Endothelial cell of umbilical vein (primary cell): ENCODE data around the gene GLOD4. TPM values are rescaled to one million over a fixed set of nuclear protein-coding genes. Genes with fewer than 3 reads are reported as not detected.

Experiments used
- BruUV-seq: library from RNA; stranded (reverse); fragments of 400-500 nt; replicated peaks from 2 replicates; lab custom pipeline; 2021; lab: Mats Ljungman, UMichigan
- CTCF ChIA-PET: fragments of 300-600, 350-600 bp; sonication (Branson Sonifier 250); formaldehyde crosslinking; loops from one replicate; lab custom pipeline; 2021; ENCODE audit warnings: antibody characterized with exemption, inconsistent platforms; lab: Charles Lee
- POLR2A ChIA-PET: fragments of 300-600, 350-600 bp; sonication (Branson Sonifier 250); formaldehyde crosslinking; loops from one replicate; lab custom pipeline; 2021; ENCODE audit warnings: antibody characterized with exemption, inconsistent platforms; lab: Charles Lee
- DNase-seq: peaks from one replicate; pipeline ENCODE4 v3.0.0-alpha.2; 2011; ENCODE audit warnings: low read depth, low spot score
- FAIRE-seq: peaks from 2 replicates; lab custom pipeline; 2011; peaks lifted over from hg19 to GRCh38; lab: Jason Lieb, UNC
- H2AFZ ChIP-seq: 2 replicates; pipeline ENCODE4 v1.6.0; 2012; ENCODE audit warnings: low read depth, low read length, control low read depth, inconsistent platforms
- H3K27ac ChIP-seq: 2 replicates; pipeline ENCODE4 v1.5.1; 2011; ENCODE audit warnings: low read depth, mild to moderate bottlenecking, control low read depth, low read length, moderate library complexity; ENCODE audit not compliant: insufficient read depth
- H3K27me3 ChIP-seq, 2 experiments: 2 replicates each; pipeline versions ENCODE4 v1.6.0 to v1.6.1; 2011; ENCODE audit warnings: low read length in 2 of 2, mixed read lengths in 1 of 2; ENCODE audit not compliant: control insufficient read depth in 2 of 2, insufficient read depth in 2 of 2
- H3K36me3 ChIP-seq, 2 experiments: 2 replicates in 1 of 2; 3 replicates in 1 of 2; pipeline ENCODE4 v1.5.1; 2011; ENCODE audit warnings: low read length in 2 of 2, mild to moderate bottlenecking in 1 of 2, moderate library complexity in 1 of 2; ENCODE audit not compliant: control insufficient read depth in 2 of 2, insufficient read depth in 2 of 2; ENCODE audit errors: extremely low read depth in 1 of 2
- H3K4me1 ChIP-seq: 3 replicates; pipeline ENCODE4 v1.5.1; 2011; ENCODE audit warnings: mild to moderate bottlenecking, low read length; ENCODE audit not compliant: control insufficient read depth, insufficient read depth; ENCODE audit errors: extremely low read depth
- H3K4me2 ChIP-seq: 2 replicates; pipeline ENCODE4 v1.6.1; 2011; ENCODE audit warnings: low read length, control low read depth, mixed read lengths; ENCODE audit not compliant: insufficient read depth
- H3K4me3 ChIP-seq, 3 experiments: fragments of 200-600 bp in 1 of 3; sonication (generic), shearing (Covaris generic) in 1 of 3; replicated peaks in 1 of 3; 2 replicates each; pipeline ENCODE4 v1.5.1; 2011 to 2016; ENCODE audit warnings: control low read depth in 3 of 3, low read length in 3 of 3, mild to moderate bottlenecking in 2 of 3, inconsistent platforms in 1 of 3, low read depth in 1 of 3, moderate library complexity in 1 of 3; ENCODE audit not compliant: insufficient read depth in 1 of 3
- H3K79me2 ChIP-seq: 2 replicates; pipeline ENCODE4 v1.6.0; 2012; ENCODE audit warnings: low read length, inconsistent platforms; ENCODE audit not compliant: control insufficient read depth, insufficient read depth
- H3K9ac ChIP-seq: replicated peaks from 2 replicates; pipeline ENCODE3; 2011; ENCODE audit warnings: low read length, control low read depth; ENCODE audit not compliant: insufficient read depth; ENCODE audit errors: extremely low read depth
- H3K9me1 ChIP-seq: replicated peaks from 3 replicates; pipeline ENCODE4 v1.6.0; 2011; ENCODE audit warnings: mild to moderate bottlenecking, low read length; ENCODE audit not compliant: control insufficient read depth, insufficient read depth; ENCODE audit errors: extremely low read depth
- H3K9me3 ChIP-seq: replicated peaks from 2 replicates; pipeline ENCODE4 v1.5.1; 2012; ENCODE audit warnings: low read length, inconsistent platforms; ENCODE audit not compliant: control insufficient read depth, insufficient read depth
- H4K20me1 ChIP-seq: replicated peaks from 2 replicates; pipeline ENCODE3; 2011; ENCODE audit warnings: mild to moderate bottlenecking, low read length; ENCODE audit not compliant: control insufficient read depth, insufficient read depth; ENCODE audit errors: extremely low read depth
- EZH2 ChIP-seq: IDR thresholded peaks from 2 replicates; pipeline ENCODE4 v1.6.1; 2012; ENCODE audit warnings: borderline replicate concordance, low read depth, mild to moderate bottlenecking, moderate library complexity, low read length, inconsistent platforms; ENCODE audit not compliant: severe bottlenecking
- FOS ChIP-seq: IDR thresholded peaks from 2 replicates; pipeline ENCODE4 v1.6.1; 2011; ENCODE audit warnings: mild to moderate bottlenecking, low read length, moderate library complexity, borderline replicate concordance; ENCODE audit not compliant: insufficient read depth
- GATA2 ChIP-seq: IDR thresholded peaks from 2 replicates; pipeline ENCODE4 v1.7.0; 2011; ENCODE audit warnings: low read depth, mild to moderate bottlenecking, moderate library complexity, mixed read lengths, low read length; ENCODE audit not compliant: insufficient read length, insufficient read depth
- JUN ChIP-seq: IDR thresholded peaks from 2 replicates; pipeline ENCODE4 v1.6.1; 2011; ENCODE audit warnings: borderline replicate concordance, low read depth; ENCODE audit not compliant: insufficient read length, insufficient read depth
- MYC ChIP-seq: IDR thresholded peaks from one replicate; pipeline ENCODE4 v1.6.1; 2011; ENCODE audit warnings: mild to moderate bottlenecking, low read depth, low read length
- POLR2A ChIP-seq: IDR thresholded peaks from 2 replicates; pipeline ENCODE4 v1.6.1; 2012; ENCODE audit warnings: low read depth, mild to moderate bottlenecking, control low read depth, low read length
- POLR2AphosphoS5 ChIP-seq: IDR thresholded peaks from 2 replicates; pipeline ENCODE4 v1.6.1; 2012; ENCODE audit warnings: low read depth, mild to moderate bottlenecking, control low read depth, low read length, moderate library complexity; ENCODE audit not compliant: insufficient read depth
- dilution Hi-C: fragments of 300-500 bp; cut with MboI; formaldehyde crosslinking; loops from one replicate; pipeline ENCODE4 v1.15.0; 2019; ENCODE audit warnings: low sequenced_read_pairs; ENCODE audit not compliant: extremely low pct_ligation_motif_present
- intact Hi-C: fragments of 100-400 bp; cut with micrococcal nuclease; formaldehyde crosslinking; loops from one replicate; pipeline ENCODE4 v1.10.0; 2022
- polyA plus RNA-seq, 4 experiments: library from polyadenylated mRNA; depleted of rRNA in 3 of 4; stranded (reverse) in 3 of 4; unstranded in 1 of 4; fragments of >200 nt; gene quantifications; 2 replicates each; pipeline versions ENCODE4 v1.2.1 to v1.2.3, GENCODE V29; 2011 to 2012; ENCODE audit warnings: missing spikeins in 1 of 4
- total RNA-seq: library from RNA; stranded (reverse); gene quantifications from 2 replicates; pipeline ENCODE4 v1.2.3, GENCODE V29; 2021
- TF ChIP-seq, protein P1 (sequence below): IDR thresholded peaks from 2 replicates; pipeline ENCODE4 v1.6.1; 2011; ENCODE audit not compliant: insufficient read depth, insufficient read length
- TF ChIP-seq, protein P2 (sequence below), 2 donors: IDR thresholded peaks; 1 replicate in 1 of 2; 2 replicates in 1 of 2; pipeline ENCODE4 v1.5.1; 2011; ENCODE audit warnings: low read length in 2 of 2, mild to moderate bottlenecking in 2 of 2, moderate library complexity in 2 of 2, control low read depth in 1 of 2, inconsistent platforms in 1 of 2, low read depth in 1 of 2; ENCODE audit not compliant: insufficient read depth in 1 of 2; ENCODE audit errors: extremely low read depth in 1 of 2

GLOD4 gene
- total and polyA plus RNA-seq, 2 donors (not counting 3 experiments of a cell fraction or from before 2014, with no cell fraction given) = 41.3 to 84.2 TPM

DNA sequence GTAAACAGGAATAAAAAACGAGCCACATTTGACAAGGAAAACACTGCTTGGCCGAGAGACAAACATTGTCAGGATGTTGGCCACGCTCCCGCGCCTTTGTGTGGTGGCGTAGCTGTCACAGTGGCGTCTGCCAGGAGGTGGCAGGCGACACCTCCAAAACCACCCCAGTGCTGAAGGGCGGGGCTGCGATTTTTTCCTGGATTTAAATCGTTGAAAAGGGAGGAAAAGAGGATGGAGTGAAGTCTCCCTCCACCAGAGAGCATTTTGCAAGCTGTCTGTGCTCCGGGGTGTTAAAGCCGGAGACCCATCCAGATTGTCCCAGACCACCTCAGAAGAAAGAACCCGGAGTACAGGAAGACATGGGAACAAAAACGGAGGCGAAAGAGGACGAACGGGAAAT, 12.8 kb upstream of the GLOD4 start:
- Histone ChIP-seq H2AFZ (peak overlapping the region; percentile 18), H3K27ac (no peak overlapping the region), H3K9ac (peak overlapping the region; percentile 19), H3K4me1 (peaks cover 10% of the 10 kb centered on the region), H3K27me3 (no peaks in the 10 kb centered on the region), H3K9me3 (no peaks in the 10 kb centered on the region), H3K4me3 (peak overlapping the region in 2 of 3 experiments; percentile 12 to 24), H3K36me3 (peaks cover 3 to 11% of the 10 kb centered on the region in 2 experiments), H4K20me1 (no peaks in the 10 kb centered on the region), H3K79me2 (no peaks in the 10 kb centered on the region), H3K9me1 (no peaks in the 10 kb centered on the region), H3K4me2 (peak overlapping the region; percentile 70)
- ChIA-PET CTCF (interaction anchor here (0.8 to 15.3 kb wide), 14 partner anchors 9 to 261 kb away, joined by 3 to 341 read pairs (median 4); partner anchors contain the start of genes NXN and TIMM22), POLR2A (no interaction called here)
- peak; percentile 95 for FAIRE-seq
- intact Hi-C loops (loop anchor here (1.0 kb wide), 3 partner anchors 85 to 201 kb away; no protein-coding TSS in a partner anchor), dilution Hi-C loops (loop anchor here (25.0 kb wide), 1 partner anchor 192 kb away; the partner anchor contains the start of genes NXN and TIMM22)
- no TSS peak for BruUV-seq
- peak; percentile 85 for DNase-seq
- TF ChIP-seq FOS (no peak), POLR2AphosphoS5 (peak; percentile 14), GATA2 (no peak), JUN (no peak), MYC (no peak), EZH2 (no peak), POLR2A (no peak)
- TF ChIP-seq, protein P1, sequence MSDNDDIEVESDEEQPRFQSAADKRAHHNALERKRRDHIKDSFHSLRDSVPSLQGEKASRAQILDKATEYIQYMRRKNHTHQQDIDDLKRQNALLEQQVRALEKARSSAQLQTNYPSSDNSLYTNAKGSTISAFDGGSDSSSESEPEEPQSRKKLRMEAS = peak; percentile 19
- TF ChIP-seq, protein P2, sequence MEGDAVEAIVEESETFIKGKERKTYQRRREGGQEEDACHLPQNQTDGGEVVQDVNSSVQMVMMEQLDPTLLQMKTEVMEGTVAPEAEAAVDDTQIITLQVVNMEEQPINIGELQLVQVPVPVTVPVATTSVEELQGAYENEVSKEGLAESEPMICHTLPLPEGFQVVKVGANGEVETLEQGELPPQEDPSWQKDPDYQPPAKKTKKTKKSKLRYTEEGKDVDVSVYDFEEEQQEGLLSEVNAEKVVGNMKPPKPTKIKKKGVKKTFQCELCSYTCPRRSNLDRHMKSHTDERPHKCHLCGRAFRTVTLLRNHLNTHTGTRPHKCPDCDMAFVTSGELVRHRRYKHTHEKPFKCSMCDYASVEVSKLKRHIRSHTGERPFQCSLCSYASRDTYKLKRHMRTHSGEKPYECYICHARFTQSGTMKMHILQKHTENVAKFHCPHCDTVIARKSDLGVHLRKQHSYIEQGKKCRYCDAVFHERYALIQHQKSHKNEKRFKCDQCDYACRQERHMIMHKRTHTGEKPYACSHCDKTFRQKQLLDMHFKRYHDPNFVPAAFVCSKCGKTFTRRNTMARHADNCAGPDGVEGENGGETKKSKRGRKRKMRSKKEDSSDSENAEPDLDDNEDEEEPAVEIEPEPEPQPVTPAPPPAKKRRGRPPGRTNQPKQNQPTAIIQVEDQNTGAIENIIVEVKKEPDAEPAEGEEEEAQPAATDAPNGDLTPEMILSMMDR (IDR thresholded peaks at IDR 0.05; ENCODE audit: extremely low read depth in 1 of 2, insufficient read depth in 1 of 2, low read depth in 1 of 2, low read length in 2 of 2) = peak; percentile 79 to 94
